GM23338 (cell line): ENCODE data around the gene EZH2. TPM values are rescaled to one million over a fixed set of nuclear protein-coding genes. Genes with fewer than 3 reads are reported as not detected.

Source experiments
- ATAC-seq: fragments of 200-7000 bp; cut with Tn5 transposase; 3 replicates; pipeline ENCODE4 v1.9.1; 2020
- DNase-seq: peaks from one replicate; pipeline ENCODE4 v3.0.0-alpha.2; 2015; ENCODE audit warnings: low spot score
- H2AFZ ChIP-seq: fragments of 200-600 bp; sonication (generic); 2 replicates; pipeline ENCODE4 v1.8.0; 2016; ENCODE audit warnings: antibody characterized with exemption, mild to moderate bottlenecking, moderate library complexity
- H3F3A ChIP-seq: fragments of 200-600 bp; sonication (generic); replicated peaks from 2 replicates; pipeline ENCODE4 v1.8.0; 2017; ENCODE audit warnings: antibody characterized with exemption, mixed run types, low read depth
- H3K27ac ChIP-seq: fragments of 200-600 bp; sonication (generic); 2 replicates; pipeline ENCODE4 v1.6.1; 2016; ENCODE audit warnings: low read depth
- H3K27me3 ChIP-seq: fragments of 200-600 bp; sonication (generic); 2 replicates; pipeline ENCODE4 v1.8.0; 2016; ENCODE audit warnings: mild to moderate bottlenecking, mixed run types, moderate library complexity; ENCODE audit not compliant: insufficient read depth
- H3K36me3 ChIP-seq: fragments of 200-600 bp; sonication (generic); 2 replicates; pipeline ENCODE4 v1.8.0; 2016; ENCODE audit warnings: mild to moderate bottlenecking; ENCODE audit not compliant: insufficient read depth
- H3K4me1 ChIP-seq: fragments of 200-600 bp; sonication (generic); 2 replicates; pipeline ENCODE4 v1.8.0; 2016; ENCODE audit warnings: mild to moderate bottlenecking, moderate library complexity; ENCODE audit not compliant: insufficient read depth
- H3K4me2 ChIP-seq: fragments of 200-600 bp; sonication (generic); 2 replicates; pipeline ENCODE4 v1.7.1; 2017; ENCODE audit warnings: mixed run types
- H3K4me3 ChIP-seq: fragments of 200-600 bp; sonication (generic); 2 replicates; pipeline ENCODE4 v1.6.1; 2016; ENCODE audit warnings: mixed run types
- H3K79me2 ChIP-seq: fragments of 200-600 bp; sonication (generic); replicated peaks from 2 replicates; pipeline ENCODE4 v1.8.0; 2017; ENCODE audit warnings: mild to moderate bottlenecking; ENCODE audit not compliant: insufficient read depth
- H3K9me2 ChIP-seq: fragments of 200-600 bp; sonication (generic); 2 replicates; pipeline ENCODE4 v1.8.0; 2017; ENCODE audit not compliant: insufficient read depth
- H4K20me1 ChIP-seq: fragments of 200-600 bp; sonication (generic); replicated peaks from 2 replicates; pipeline ENCODE4 v1.8.0; 2017; ENCODE audit warnings: mild to moderate bottlenecking; ENCODE audit not compliant: insufficient read depth
- H3K27ac Mint-ChIP-seq: 2 replicates; pipeline ENCODE4 v1.8.0; 2020; ENCODE audit warnings: inconsistent platforms, mild to moderate bottlenecking, moderate library complexity, mixed read lengths
- H3K27me3 Mint-ChIP-seq: 3 replicates; pipeline ENCODE4 v1.8.0; 2022; ENCODE audit warnings: low read depth, mild to moderate bottlenecking, moderate library complexity, mixed read lengths, inconsistent platforms; ENCODE audit not compliant: insufficient read depth, poor library complexity
- H3K36me3 Mint-ChIP-seq: 3 replicates; pipeline ENCODE4 v1.8.0; 2021; ENCODE audit warnings: low read depth, mild to moderate bottlenecking, inconsistent platforms, moderate library complexity, mixed read lengths
- H3K4me1 Mint-ChIP-seq: 3 replicates; pipeline ENCODE4 v1.8.0; 2020; ENCODE audit warnings: mild to moderate bottlenecking, inconsistent platforms, mixed read lengths
- H3K4me3 Mint-ChIP-seq: 3 replicates; pipeline ENCODE4 v1.8.0; 2021; ENCODE audit warnings: moderate library complexity, mild to moderate bottlenecking, inconsistent platforms, mixed read lengths
- H3K9me3 Mint-ChIP-seq: 3 replicates; pipeline ENCODE4 v1.8.0; 2020; ENCODE audit warnings: moderate library complexity, mild to moderate bottlenecking, inconsistent platforms, mixed read lengths
- CREB1 ChIP-seq: fragments of 250-450 bp; sonication (Bioruptor Pico); IDR thresholded peaks from 2 replicates; pipeline ENCODE4 v1.5.0; 2020; ENCODE audit warnings: low read depth, mild to moderate bottlenecking, moderate library complexity
- EZH2phosphoT487 ChIP-seq: fragments of 200-600 bp; sonication (generic); IDR thresholded peaks from one replicate; pipeline ENCODE4 v1.8.1; 2018; ENCODE audit warnings: antibody characterized with exemption; ENCODE audit not compliant: unreplicated experiment
- JUNB ChIP-seq: IDR thresholded peaks from one replicate; pipeline ENCODE4 v1.6.1; 2016; ENCODE audit warnings: antibody characterized with exemption; ENCODE audit not compliant: unreplicated experiment
- POLR2AphosphoS5 ChIP-seq: IDR thresholded peaks from 2 replicates; pipeline ENCODE4 v1.6.1; 2016; ENCODE audit warnings: antibody characterized with exemption, low read depth
- STAT1 ChIP-seq: IDR thresholded peaks from one replicate; pipeline ENCODE4 v1.6.1; 2016; ENCODE audit warnings: antibody characterized with exemption; ENCODE audit not compliant: unreplicated experiment
- ZNF114 ChIP-seq: fragments of 250-450 bp; sonication (Bioruptor Pico); IDR thresholded peaks from 2 replicates; pipeline ENCODE4 v1.5.0; 2020; ENCODE audit warnings: mild to moderate bottlenecking, moderate library complexity
- ZNF331 ChIP-seq: fragments of 250-450 bp; sonication (Bioruptor Pico); IDR thresholded peaks from 2 replicates; pipeline ENCODE4 v1.5.0; 2020; ENCODE audit warnings: low read depth, mild to moderate bottlenecking, moderate library complexity
- long read RNA-seq: library from polyadenylated mRNA; unstranded; transcript quantifications from one replicate; pipeline ENCODE4 v2.0.0, GENCODE V29; 2020; ENCODE audit not compliant: unreplicated experiment
- polyA plus RNA-seq: library from polyadenylated mRNA; unstranded; fragments of >200 nt; fragmentation: Nextera tagmentation; extraction: Ambion mirVana; gene quantifications from 2 replicates; pipeline ENCODE4 v1.2.1, GENCODE V29; 2016
- total RNA-seq: library from RNA; depleted of rRNA; stranded (reverse); fragments of >200 nt; shearing (Covaris generic); gene quantifications from 2 replicates; pipeline ENCODE4 v1.2.3, GENCODE V29; 2014; rRNA removed
- TF ChIP-seq, protein P1 (sequence below): IDR thresholded peaks from one replicate; pipeline ENCODE4 v1.6.1; 2018; ENCODE audit warnings: antibody characterized with exemption; ENCODE audit not compliant: unreplicated experiment

The EZH2 gene
- total RNA-seq: 25.6 and 33.9 TPM in 2 replicates
- polyA plus RNA-seq: 32.5 and 38.6 TPM in 2 replicates
- long read RNA-seq, transcript EZH2-203 (20 exons, 2,591 nt): major isoform, 7 of 36 reads
- long read RNA-seq, partial matches to known transcripts: 13 of 36 reads
- long read RNA-seq, other reads (novel, unspliced or antisense): 10 of 36 reads

DNA sequence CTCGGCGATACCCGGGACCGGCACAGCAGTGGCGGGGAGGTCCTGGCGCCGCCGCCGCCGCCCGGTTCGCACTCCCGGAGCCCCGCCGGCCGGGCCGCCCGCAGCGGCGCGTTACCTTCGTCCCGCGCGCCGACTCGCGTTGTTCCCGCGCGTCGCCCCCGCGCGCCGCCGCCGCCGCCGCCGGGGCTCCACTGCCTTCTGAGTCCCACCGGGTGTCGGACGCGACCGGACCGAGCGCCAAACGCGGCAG is at the start of gene EZH2:
EZH2 (minus strand) TSS at position 243 of the 250 bp plus-strand sequence. CDS start 36,993 bp downstream, outside the sequence.
- H3K27me3 ChIP-seq: peaks cover 9% of the 10 kb centered on the region
- H3K27me3 Mint-ChIP-seq: peaks cover 10% of the 10 kb centered on the region
- peaks cover 12% of the 10 kb centered on the region for H3K36me3 Mint-ChIP-seq
- ATAC-seq (peak; percentile 27; the same call in 2 of the 3 replicates), DNase-seq (no peak)
- TF ChIP-seq ZNF331 (CRISPR knock-in tag): no peak
- peak; percentile 71 for TF ChIP-seq POLR2AphosphoS5
- peaks cover 9% of the 10 kb centered on the region; the same call in 1 of the 2 replicates for H3F3A ChIP-seq
- peaks cover 42% of the 10 kb centered on the region for H3K79me2 ChIP-seq
- H4K20me1 ChIP-seq: peaks cover 23% of the 10 kb centered on the region; the same call in 1 of the 2 replicates
- H2AFZ ChIP-seq: peak within 1 kb of the TSS; percentile 90
- H3K27ac ChIP-seq: peak within 1 kb of the TSS; percentile 59; the same call in 1 of the 2 replicates
- H3K4me1 Mint-ChIP-seq: no peaks in the 10 kb centered on the region; the same call in 1 of the 3 replicates
- peak within 1 kb of the TSS; percentile 92 for H3K4me3 Mint-ChIP-seq
- peaks cover 7% of the 10 kb centered on the region for H3K4me1 ChIP-seq
- H3K4me3 ChIP-seq: peak within 1 kb of the TSS; percentile 78
- H3K36me3 ChIP-seq: no peaks in the 10 kb centered on the region
- peak within 1 kb of the TSS; percentile 92 for H3K27ac Mint-ChIP-seq
- H3K9me2 ChIP-seq: no peaks in the 10 kb centered on the region
- H3K4me2 ChIP-seq: peak within 1 kb of the TSS; percentile 94
- peaks cover 5% of the 10 kb centered on the region; the same call in 2 of the 3 replicates for H3K9me3 Mint-ChIP-seq

DNA sequence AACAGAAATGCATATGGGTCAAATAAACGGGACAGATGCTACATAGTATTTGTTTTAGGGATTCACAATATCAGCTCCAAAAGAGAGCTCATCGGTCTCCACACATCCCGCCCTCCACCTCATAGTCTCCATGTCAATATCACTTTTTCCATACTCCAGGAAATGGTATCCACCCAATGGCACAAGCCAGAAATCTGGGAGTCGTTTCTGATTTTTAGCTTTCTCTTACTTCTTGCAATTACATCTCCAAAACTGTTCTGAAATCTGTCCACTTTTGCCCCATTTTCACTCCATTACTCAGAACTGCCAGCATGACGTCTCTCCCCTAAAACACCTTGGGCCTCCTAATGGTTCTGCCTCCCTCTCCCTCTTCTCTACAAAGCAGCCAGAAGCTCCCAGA is 47.4 kb upstream of the EZH2 start:
- no peaks in the 10 kb centered on the region for H3K79me2 ChIP-seq
- H3K4me2 ChIP-seq: no peak overlapping the region
- no peaks in the 10 kb centered on the region for H3F3A ChIP-seq
- TF ChIP-seq STAT1: no peak
- no peak for TF ChIP-seq JUNB
- TF ChIP-seq CREB1: no peak
- no peak for TF ChIP-seq POLR2AphosphoS5
- no peaks in the 10 kb centered on the region for H3K9me3 Mint-ChIP-seq
- no peak for ATAC-seq
- H3K4me1 Mint-ChIP-seq: no peaks in the 10 kb centered on the region
- H3K9me2 ChIP-seq: no peaks in the 10 kb centered on the region
- H3K27ac ChIP-seq: no peak overlapping the region
- no peaks in the 10 kb centered on the region for H3K36me3 Mint-ChIP-seq
- no peaks in the 10 kb centered on the region for H3K27me3 Mint-ChIP-seq
- no peak for DNase-seq
- no peaks in the 10 kb centered on the region for H3K36me3 ChIP-seq
- H3K27me3 ChIP-seq: no peaks in the 10 kb centered on the region
- no peaks in the 10 kb centered on the region for H4K20me1 ChIP-seq
- H2AFZ ChIP-seq: no peak overlapping the region
- no peak overlapping the region for H3K27ac Mint-ChIP-seq
- H3K4me3 ChIP-seq: no peak overlapping the region
- H3K4me3 Mint-ChIP-seq: no peak overlapping the region
- H3K4me1 ChIP-seq: no peaks in the 10 kb centered on the region

DNA sequence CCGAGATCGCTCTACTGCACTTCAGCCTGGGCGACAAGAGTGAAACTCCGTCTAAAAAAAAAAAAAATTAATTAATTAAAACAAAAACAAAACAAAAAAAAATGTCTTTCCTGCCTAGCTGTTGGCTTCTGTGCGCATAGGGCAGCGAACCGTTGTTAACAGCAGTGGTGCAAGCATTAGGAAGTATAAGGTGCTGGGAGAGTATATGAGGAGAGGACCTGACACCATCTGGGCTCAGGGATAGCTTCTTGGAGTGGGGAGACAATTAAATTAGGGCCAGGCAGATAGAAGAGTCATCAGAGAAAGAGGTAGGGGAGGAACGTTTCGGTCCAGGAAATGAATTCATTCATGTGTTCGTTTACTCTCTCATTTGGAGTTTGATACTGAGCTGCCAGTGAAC is 46.2 kb upstream of the EZH2 start:
- no peak overlapping the region for H2AFZ ChIP-seq
- no peaks in the 10 kb centered on the region for H3F3A ChIP-seq
- no peaks in the 10 kb centered on the region for H3K36me3 Mint-ChIP-seq
- H3K4me1 Mint-ChIP-seq: no peaks in the 10 kb centered on the region
- H3K79me2 ChIP-seq: no peaks in the 10 kb centered on the region
- no peaks in the 10 kb centered on the region for H3K36me3 ChIP-seq
- DNase-seq (no peak), ATAC-seq (no peak)
- no peak overlapping the region for H3K4me3 Mint-ChIP-seq
- H3K27ac ChIP-seq: no peak overlapping the region
- H3K4me2 ChIP-seq: no peak overlapping the region
- no peaks in the 10 kb centered on the region for H3K9me3 Mint-ChIP-seq
- no peaks in the 10 kb centered on the region for H3K27me3 Mint-ChIP-seq
- H3K9me2 ChIP-seq: no peaks in the 10 kb centered on the region
- no peak overlapping the region for H3K4me3 ChIP-seq
- no peaks in the 10 kb centered on the region for H4K20me1 ChIP-seq
- H3K27me3 ChIP-seq: no peaks in the 10 kb centered on the region
- no peak overlapping the region for H3K27ac Mint-ChIP-seq
- H3K4me1 ChIP-seq: no peaks in the 10 kb centered on the region
- TF ChIP-seq ZNF114 (CRISPR knock-in tag) (no peak), EZH2phosphoT487 (no peak)
- TF ChIP-seq, protein P1, sequence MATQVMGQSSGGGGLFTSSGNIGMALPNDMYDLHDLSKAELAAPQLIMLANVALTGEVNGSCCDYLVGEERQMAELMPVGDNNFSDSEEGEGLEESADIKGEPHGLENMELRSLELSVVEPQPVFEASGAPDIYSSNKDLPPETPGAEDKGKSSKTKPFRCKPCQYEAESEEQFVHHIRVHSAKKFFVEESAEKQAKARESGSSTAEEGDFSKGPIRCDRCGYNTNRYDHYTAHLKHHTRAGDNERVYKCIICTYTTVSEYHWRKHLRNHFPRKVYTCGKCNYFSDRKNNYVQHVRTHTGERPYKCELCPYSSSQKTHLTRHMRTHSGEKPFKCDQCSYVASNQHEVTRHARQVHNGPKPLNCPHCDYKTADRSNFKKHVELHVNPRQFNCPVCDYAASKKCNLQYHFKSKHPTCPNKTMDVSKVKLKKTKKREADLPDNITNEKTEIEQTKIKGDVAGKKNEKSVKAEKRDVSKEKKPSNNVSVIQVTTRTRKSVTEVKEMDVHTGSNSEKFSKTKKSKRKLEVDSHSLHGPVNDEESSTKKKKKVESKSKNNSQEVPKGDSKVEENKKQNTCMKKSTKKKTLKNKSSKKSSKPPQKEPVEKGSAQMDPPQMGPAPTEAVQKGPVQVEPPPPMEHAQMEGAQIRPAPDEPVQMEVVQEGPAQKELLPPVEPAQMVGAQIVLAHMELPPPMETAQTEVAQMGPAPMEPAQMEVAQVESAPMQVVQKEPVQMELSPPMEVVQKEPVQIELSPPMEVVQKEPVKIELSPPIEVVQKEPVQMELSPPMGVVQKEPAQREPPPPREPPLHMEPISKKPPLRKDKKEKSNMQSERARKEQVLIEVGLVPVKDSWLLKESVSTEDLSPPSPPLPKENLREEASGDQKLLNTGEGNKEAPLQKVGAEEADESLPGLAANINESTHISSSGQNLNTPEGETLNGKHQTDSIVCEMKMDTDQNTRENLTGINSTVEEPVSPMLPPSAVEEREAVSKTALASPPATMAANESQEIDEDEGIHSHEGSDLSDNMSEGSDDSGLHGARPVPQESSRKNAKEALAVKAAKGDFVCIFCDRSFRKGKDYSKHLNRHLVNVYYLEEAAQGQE: no peak
